ENCODE results near the gene LHX2. TPM values are rescaled to one million over a fixed set of nuclear protein-coding genes. Genes with fewer than 3 reads are reported as not detected.

Gene LHX2
- total RNA-seq, 3 donors from 2014 or later (not counting 1 experiment from before 2014, with no cell fraction given) = not detected

GRCh38 chr9:124060844-124061605 is 49.5 kb downstream of the LHX2 start:
- H3K9me3 Mint-ChIP-seq = no peaks in the 10 kb centered on the region
- Histone ChIP-seq H3K36me3 (ENCODE audit: control insufficient read depth, insufficient read depth, low read length) (no peaks in the 10 kb centered on the region), H3K4me3 (ENCODE audit: low read length) (no peak overlapping the region), H3K9me3 (ENCODE audit: control insufficient read depth, insufficient read depth, low read length) (no peaks in the 10 kb centered on the region), H3K4me1 (ENCODE audit: control insufficient read depth, insufficient read depth, low read length) (no peaks in the 10 kb centered on the region), H3K27me3 (ENCODE audit: control insufficient read depth, insufficient read depth, low read length) (peaks cover 5% of the 10 kb centered on the region), H3K27ac (ENCODE audit: low read length) (no peak overlapping the region)
- TF ChIP-seq CTCF (IDR thresholded peaks at IDR 0.05) = no peak
- ATAC-seq (no peak), DNase-seq (no peak)
- no peak overlapping the region for H3K27ac Mint-ChIP-seq
- peaks cover 17 to 35% of the 10 kb centered on the region in 2 donors for H3K27me3 Mint-ChIP-seq (ENCODE audit: low read depth in 2 of 2)
- intact Hi-C loops (cut with micrococcal nuclease) = no loop called here
- 82% methylated on average over 20 of the region's 21 CpGs for WGBS (ENCODE audit: insufficient coverage)
- H3K36me3 Mint-ChIP-seq = no peaks in the 10 kb centered on the region
- H3K4me1 Mint-ChIP-seq = no peaks in the 10 kb centered on the region
- no peak overlapping the region for H3K4me3 Mint-ChIP-seq

- Mint-ChIP-seq H3K4me3 (no peak overlapping the region), H3K27ac (no peak overlapping the region), H3K4me1 (no peaks in the 10 kb centered on the region), H3K27me3 (ENCODE audit: low read depth in 2 of 2) (peaks cover 10 to 24% of the 10 kb centered on the region in 2 donors), H3K9me3 (no peaks in the 10 kb centered on the region), H3K36me3 (no peaks in the 10 kb centered on the region)
- no peak for ATAC-seq
- no peaks in the 10 kb centered on the region for H3K27me3 ChIP-seq (ENCODE audit: control insufficient read depth, insufficient read depth, low read length)
- no peaks in the 10 kb centered on the region for H3K9me3 ChIP-seq (ENCODE audit: control insufficient read depth, insufficient read depth, low read length)
- no peak for DNase-seq
- no peak for TF ChIP-seq CTCF (IDR thresholded peaks at IDR 0.05)
- no peaks in the 10 kb centered on the region for H3K36me3 ChIP-seq (ENCODE audit: control insufficient read depth, insufficient read depth, low read length)
- no peak overlapping the region for H3K4me3 ChIP-seq (ENCODE audit: low read length)
- WGBS (ENCODE audit: insufficient coverage) = 92% methylated on average over 2 of the region's 2 CpGs
- intact Hi-C loops (cut with micrococcal nuclease) = no loop called here
- H3K4me1 ChIP-seq (ENCODE audit: control insufficient read depth, insufficient read depth, low read length) = no peaks in the 10 kb centered on the region
- no peak overlapping the region for H3K27ac ChIP-seq (ENCODE audit: low read length)
These were observed 50.6 kb downstream of the LHX2 start for GRCh38 chr9:124062172-124062571.

GRCh38 chr9:124066783-124067577 is 55.4 kb downstream of the LHX2 start:
- H3K4me3 ChIP-seq (ENCODE audit: low read length) = no peak overlapping the region
- Mint-ChIP-seq H3K27ac (no peak overlapping the region), H3K36me3 (no peaks in the 10 kb centered on the region), H3K27me3 (ENCODE audit: low read depth in 2 of 2) (peaks cover 5 to 7% of the 10 kb centered on the region in 2 donors), H3K4me3 (no peak overlapping the region), H3K4me1 (no peaks in the 10 kb centered on the region), H3K9me3 (no peaks in the 10 kb centered on the region)
- H3K27me3 ChIP-seq (ENCODE audit: control insufficient read depth, insufficient read depth, low read length) = no peaks in the 10 kb centered on the region
- intact Hi-C loops (cut with micrococcal nuclease) = no loop called here
- DNase-seq (no peak), ATAC-seq (no peak)
- H3K27ac ChIP-seq (ENCODE audit: low read length) = no peak overlapping the region
- no peaks in the 10 kb centered on the region for H3K4me1 ChIP-seq (ENCODE audit: control insufficient read depth, insufficient read depth, low read length)
- TF ChIP-seq CTCF (IDR thresholded peaks at IDR 0.05) = no peak
- WGBS (ENCODE audit: insufficient coverage) = 92% methylated on average over 13 of the region's 13 CpGs
- H3K36me3 ChIP-seq (ENCODE audit: control insufficient read depth, insufficient read depth, low read length) = no peaks in the 10 kb centered on the region
- H3K9me3 ChIP-seq (ENCODE audit: control insufficient read depth, insufficient read depth, low read length) = no peaks in the 10 kb centered on the region
